Measurements from ENCODE around the gene PFAS.
"Not testable (repeated sequence)": the region's sequence is repeated elsewhere in the genome, so short reads cannot be mapped to it uniquely, and the experiment has no call there.

PFAS gene

DNA sequence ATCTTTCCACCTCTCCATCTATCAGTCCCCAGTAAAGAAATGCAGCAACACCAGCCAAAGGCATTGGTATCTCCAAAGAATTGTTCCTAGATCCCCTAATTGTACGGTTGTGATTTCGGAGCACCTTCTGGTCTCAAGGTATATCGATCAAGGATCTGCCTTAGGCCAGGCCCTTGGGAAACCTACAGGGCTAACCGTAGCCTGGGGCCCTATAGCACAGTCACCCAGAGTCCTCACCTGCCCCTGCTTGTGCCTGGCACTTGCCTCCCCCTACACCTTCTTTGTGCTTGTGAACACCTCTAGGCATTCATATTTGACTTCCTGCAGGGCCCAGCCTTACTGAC lies 21.9 kb upstream of the PFAS start:
- H3K4me3 ChIP-seq (ENCODE audit: low read length in 2 of 2) = peak overlapping the region; percentile 18 to 67
- H3K27ac ChIP-seq (ENCODE audit: low read depth in 2 of 2, low read length in 2 of 2) = peak overlapping the region; percentile 66 to 78
- no peaks in the 10 kb centered on the region for H3K9me3 ChIP-seq (ENCODE audit: control insufficient read depth in 2 of 2, low read length in 2 of 2)
- H3K4me1 ChIP-seq (ENCODE audit: control insufficient read depth in 2 of 2, insufficient read depth in 2 of 2, low read length in 2 of 2) = peaks cover 12 to 17% of the 10 kb centered on the region in 2 donors
- H3K9ac ChIP-seq (ENCODE audit: low read depth in 1 of 2, low read length in 2 of 2) = peak overlapping the region in 1 of 2 donors; percentile 29
- H3K36me3 ChIP-seq (ENCODE audit: control insufficient read depth in 2 of 2, insufficient read depth in 2 of 2, low read length in 2 of 2) = peaks cover 45 to 47% of the 10 kb centered on the region in 2 donors
- no peaks in the 10 kb centered on the region for H3K27me3 ChIP-seq (ENCODE audit: control insufficient read depth in 2 of 2, insufficient read depth in 2 of 2, low read length in 2 of 2)

DNA sequence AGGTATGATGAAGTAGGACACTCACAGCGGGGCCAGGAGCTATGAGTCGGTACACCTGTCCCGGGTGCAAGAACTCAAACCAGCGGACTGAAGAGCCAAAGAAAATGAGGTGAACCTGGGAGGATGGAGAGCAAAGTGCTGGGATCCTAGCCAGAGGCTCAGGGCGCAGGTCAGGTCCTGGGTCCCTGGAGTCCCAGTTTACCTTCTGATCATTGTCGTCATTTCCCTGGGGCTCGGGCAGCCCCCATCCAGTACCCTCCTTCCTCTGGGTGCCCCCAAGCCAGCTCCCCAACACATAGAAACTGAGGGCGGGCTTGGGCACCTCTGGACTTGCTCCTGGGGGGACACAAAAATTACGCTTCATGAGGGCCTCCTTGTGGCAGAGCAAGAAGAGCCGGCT lies 17.4 kb upstream of the PFAS start:
- H3K36me3 ChIP-seq (ENCODE audit: control insufficient read depth in 2 of 2, insufficient read depth in 2 of 2, low read length in 2 of 2) = peaks cover 80 to 90% of the 10 kb centered on the region in 2 donors
- H3K27ac ChIP-seq (ENCODE audit: low read depth in 2 of 2, low read length in 2 of 2) = no peak overlapping the region
- no peaks in the 10 kb centered on the region for H3K27me3 ChIP-seq (ENCODE audit: control insufficient read depth in 2 of 2, insufficient read depth in 2 of 2, low read length in 2 of 2)
- no peak overlapping the region for H3K9ac ChIP-seq (ENCODE audit: low read depth in 1 of 2, low read length in 2 of 2)
- H3K9me3 ChIP-seq (ENCODE audit: control insufficient read depth in 2 of 2, low read length in 2 of 2) = no peaks in the 10 kb centered on the region
- H3K4me1 ChIP-seq (ENCODE audit: control insufficient read depth in 2 of 2, insufficient read depth in 2 of 2, low read length in 2 of 2) = peaks cover 0 to 6% of the 10 kb centered on the region in 2 donors
- H3K4me3 ChIP-seq (ENCODE audit: low read length in 2 of 2) = no peak overlapping the region

DNA sequence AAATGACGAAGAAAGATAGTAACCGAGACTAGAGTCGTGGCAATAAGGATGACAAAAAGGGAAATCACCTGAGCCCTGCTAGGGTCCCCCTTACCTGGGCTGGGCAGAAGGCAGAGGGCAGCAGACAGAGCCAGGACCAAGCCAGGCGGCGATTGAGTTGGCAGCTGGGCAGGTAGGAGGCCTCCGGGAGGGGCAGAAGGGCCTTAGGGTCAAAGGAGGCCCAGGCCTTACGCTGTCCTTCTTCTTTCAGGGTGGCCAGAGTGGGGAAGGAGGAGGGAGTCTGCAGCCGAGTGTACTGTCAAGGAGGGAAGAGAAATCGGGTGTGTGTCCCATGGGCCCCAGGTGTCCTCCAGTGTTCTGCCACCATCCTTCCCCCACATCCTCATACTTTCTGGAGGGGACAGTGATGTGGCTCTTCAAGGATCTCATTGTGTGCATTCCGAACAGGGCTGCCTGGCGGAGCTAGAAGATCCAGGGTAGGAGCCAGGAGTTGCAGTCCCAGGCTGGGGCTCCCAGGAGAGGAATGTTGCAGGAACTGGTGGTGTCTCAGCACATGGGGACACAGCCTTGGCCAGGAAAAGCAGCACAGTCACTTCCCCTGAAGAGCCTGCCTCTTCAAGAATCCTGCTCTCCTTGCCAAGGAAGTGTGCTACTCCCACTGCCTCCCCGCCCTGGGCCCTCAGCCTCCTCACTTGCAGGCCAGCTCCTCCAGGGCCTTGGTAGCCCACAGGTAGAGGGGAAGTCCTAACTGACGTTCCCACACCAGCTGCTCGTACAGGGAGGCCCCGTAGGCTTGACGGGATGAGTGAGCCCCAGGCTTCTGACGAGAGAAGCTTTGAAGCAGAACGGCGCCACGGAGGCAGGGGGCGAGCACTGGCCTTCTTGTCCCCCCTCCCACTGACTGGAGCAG lies 14.5 kb upstream of the PFAS start:
- peaks cover 75 to 84% of the 10 kb centered on the region in 2 donors for H3K36me3 ChIP-seq (ENCODE audit: control insufficient read depth in 2 of 2, insufficient read depth in 2 of 2, low read length in 2 of 2)

DNA sequence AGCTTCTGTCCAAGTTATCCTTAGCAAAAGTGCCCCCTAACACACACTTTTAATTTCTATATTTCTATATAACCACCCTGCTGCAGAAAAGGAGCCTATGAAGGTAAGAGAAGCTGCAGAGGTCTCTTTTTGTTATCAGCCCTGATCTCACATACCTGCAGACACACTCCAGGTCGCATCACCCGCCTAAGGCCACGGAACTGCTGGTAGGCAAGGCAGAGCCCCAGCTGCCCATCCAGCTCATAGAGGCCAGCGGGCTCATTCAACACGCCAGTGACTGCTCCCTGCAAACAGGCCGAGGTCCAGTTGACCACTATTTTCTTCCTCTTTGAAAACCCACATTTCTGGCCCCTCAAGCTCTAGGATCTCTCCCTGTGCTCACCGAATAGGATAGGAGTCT lies 13.4 kb upstream of the PFAS start:
- Histone ChIP-seq H3K27ac (ENCODE audit: low read depth in 2 of 2, low read length in 2 of 2) (no peak overlapping the region), H3K36me3 (ENCODE audit: control insufficient read depth in 2 of 2, insufficient read depth in 2 of 2, low read length in 2 of 2) (peaks cover 67 to 74% of the 10 kb centered on the region in 2 donors), H3K9ac (ENCODE audit: low read depth in 1 of 2, low read length in 2 of 2) (no peak overlapping the region), H3K9me3 (ENCODE audit: control insufficient read depth in 2 of 2, low read length in 2 of 2) (no peaks in the 10 kb centered on the region), H3K4me3 (ENCODE audit: low read length in 2 of 2) (no peak overlapping the region), H3K4me1 (ENCODE audit: control insufficient read depth in 2 of 2, insufficient read depth in 2 of 2, low read length in 2 of 2) (no peaks in the 10 kb centered on the region), H3K27me3 (ENCODE audit: control insufficient read depth in 2 of 2, insufficient read depth in 2 of 2, low read length in 2 of 2) (no peaks in the 10 kb centered on the region)

More for the DNA sequence above, 14.5 kb upstream of the PFAS start:
- Histone ChIP-seq H3K27me3 (ENCODE audit: control insufficient read depth in 2 of 2, insufficient read depth in 2 of 2, low read length in 2 of 2) (no peaks in the 10 kb centered on the region), H3K9ac (ENCODE audit: low read depth in 1 of 2, low read length in 2 of 2) (no peak overlapping the region), H3K4me3 (ENCODE audit: low read length in 2 of 2) (no peak overlapping the region), H3K27ac (ENCODE audit: low read depth in 2 of 2, low read length in 2 of 2) (no peak overlapping the region), H3K9me3 (ENCODE audit: control insufficient read depth in 2 of 2, low read length in 2 of 2) (no peaks in the 10 kb centered on the region), H3K4me1 (ENCODE audit: control insufficient read depth in 2 of 2, insufficient read depth in 2 of 2, low read length in 2 of 2) (no peaks in the 10 kb centered on the region)

DNA sequence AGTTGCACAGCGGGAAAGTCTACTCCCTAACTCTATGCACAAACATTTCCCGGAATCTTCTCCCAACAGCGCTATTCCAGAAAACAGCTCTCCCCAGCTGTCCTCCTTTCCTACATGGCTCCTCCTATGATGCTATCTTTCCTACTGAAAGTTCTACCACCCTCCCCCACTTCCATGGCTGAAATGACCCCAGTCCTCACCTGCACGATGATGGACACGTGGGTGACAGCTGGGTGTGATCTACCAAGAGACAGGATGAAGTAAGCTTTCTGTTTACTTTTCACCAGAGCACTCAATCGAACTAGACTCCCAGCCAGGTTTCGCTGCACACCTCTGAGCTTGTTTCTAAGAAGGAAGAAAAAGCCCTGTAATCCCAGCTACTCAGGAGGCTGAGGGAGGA lies 11.9 kb upstream of the PFAS start:
- Histone ChIP-seq H3K4me1 (ENCODE audit: control insufficient read depth in 2 of 2, insufficient read depth in 2 of 2, low read length in 2 of 2) (no peaks in the 10 kb centered on the region), H3K9ac (ENCODE audit: low read depth in 1 of 2, low read length in 2 of 2) (no peak overlapping the region), H3K9me3 (ENCODE audit: control insufficient read depth in 2 of 2, low read length in 2 of 2) (no peaks in the 10 kb centered on the region), H3K27me3 (ENCODE audit: control insufficient read depth in 2 of 2, insufficient read depth in 2 of 2, low read length in 2 of 2) (no peaks in the 10 kb centered on the region), H3K4me3 (ENCODE audit: low read length in 2 of 2) (no peak overlapping the region), H3K36me3 (ENCODE audit: control insufficient read depth in 2 of 2, insufficient read depth in 2 of 2, low read length in 2 of 2) (peaks cover 56 to 59% of the 10 kb centered on the region in 2 donors), H3K27ac (ENCODE audit: low read depth in 2 of 2, low read length in 2 of 2) (no peak overlapping the region)

DNA sequence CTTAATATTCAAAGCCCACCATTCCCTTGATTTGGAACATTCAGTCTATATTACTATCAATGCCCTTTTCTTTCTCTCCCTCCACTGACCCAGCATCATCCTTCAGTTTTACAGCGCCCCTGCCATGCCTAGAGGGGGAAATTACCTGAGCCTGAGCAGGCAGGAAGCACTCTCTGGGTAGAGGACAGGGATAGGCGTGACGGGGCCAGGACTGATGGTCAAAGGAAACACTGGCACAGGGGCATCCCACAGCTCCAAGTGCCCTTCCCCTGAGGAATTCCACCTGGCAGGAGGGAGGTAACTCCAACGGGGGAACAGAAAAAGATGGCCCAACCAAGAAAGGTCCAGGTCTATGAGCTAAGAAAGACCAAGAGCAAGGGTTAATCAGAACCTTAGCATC lies 11.2 kb upstream of the PFAS start:
- no peaks in the 10 kb centered on the region for H3K4me1 ChIP-seq (ENCODE audit: control insufficient read depth in 2 of 2, insufficient read depth in 2 of 2, low read length in 2 of 2)
- no peak overlapping the region for H3K4me3 ChIP-seq (ENCODE audit: low read length in 2 of 2)
- no peaks in the 10 kb centered on the region for H3K9me3 ChIP-seq (ENCODE audit: control insufficient read depth in 2 of 2, low read length in 2 of 2)
- no peak overlapping the region for H3K27ac ChIP-seq (ENCODE audit: low read depth in 2 of 2, low read length in 2 of 2)
- H3K9ac ChIP-seq (ENCODE audit: low read depth in 1 of 2, low read length in 2 of 2) = no peak overlapping the region
- H3K27me3 ChIP-seq (ENCODE audit: control insufficient read depth in 2 of 2, insufficient read depth in 2 of 2, low read length in 2 of 2) = no peaks in the 10 kb centered on the region
- peaks cover 52% of the 10 kb centered on the region in 2 donors for H3K36me3 ChIP-seq (ENCODE audit: control insufficient read depth in 2 of 2, insufficient read depth in 2 of 2, low read length in 2 of 2)

DNA sequence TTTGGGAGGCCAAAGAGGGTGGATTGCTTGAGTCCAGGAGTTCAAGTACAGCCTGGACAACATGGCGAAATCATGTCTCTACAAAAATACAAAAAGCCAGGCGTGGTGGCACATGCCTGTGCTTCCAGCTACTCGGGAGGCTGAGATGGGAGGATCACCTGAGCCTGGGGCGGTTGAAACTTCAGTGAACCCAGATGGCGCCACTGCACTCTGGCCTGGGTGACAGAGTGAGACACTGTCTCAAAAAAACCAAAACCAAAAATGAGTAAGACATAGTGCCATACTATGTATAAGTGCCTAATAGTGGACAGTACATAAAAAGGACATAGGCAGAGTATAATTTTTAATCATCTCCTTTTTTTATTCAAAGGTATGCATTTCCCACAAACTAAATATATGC lies 5.3 kb upstream of the PFAS start:
- no peaks in the 10 kb centered on the region for H3K9me3 ChIP-seq (ENCODE audit: control insufficient read depth in 2 of 2, low read length in 2 of 2)

DNA sequence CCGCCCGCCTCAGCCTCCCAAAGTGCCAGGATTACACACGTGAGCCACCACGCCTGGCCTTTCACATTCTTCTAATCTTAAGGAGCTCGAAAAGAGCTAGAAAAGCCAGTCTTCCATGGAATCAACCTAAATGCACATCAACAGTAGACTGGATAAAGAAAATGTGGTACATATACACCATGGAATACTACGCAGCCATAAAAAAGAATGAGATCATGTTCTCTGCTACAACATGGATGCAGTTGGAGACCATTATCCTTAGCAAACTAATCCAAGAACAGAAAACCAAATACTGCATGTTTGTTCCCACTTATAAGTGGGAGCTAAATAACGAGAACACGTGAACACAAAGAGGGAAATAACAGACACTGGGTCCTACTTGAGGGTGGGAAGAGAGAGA lies 4.3 kb upstream of the PFAS start:
- Histone ChIP-seq H3K36me3 (ENCODE audit: control insufficient read depth in 2 of 2, insufficient read depth in 2 of 2, low read length in 2 of 2) (peaks cover 0 to 14% of the 10 kb centered on the region in 2 donors), H3K9me3 (ENCODE audit: control insufficient read depth in 2 of 2, low read length in 2 of 2) (no peaks in the 10 kb centered on the region), H3K27me3 (ENCODE audit: control insufficient read depth in 2 of 2, insufficient read depth in 2 of 2, low read length in 2 of 2) (no peaks in the 10 kb centered on the region), H3K9ac (ENCODE audit: low read depth in 1 of 2, low read length in 2 of 2) (no peak overlapping the region), H3K4me3 (ENCODE audit: low read length in 2 of 2) (no peak overlapping the region), H3K27ac (ENCODE audit: low read depth in 2 of 2, low read length in 2 of 2) (no peak overlapping the region), H3K4me1 (ENCODE audit: control insufficient read depth in 2 of 2, insufficient read depth in 2 of 2, low read length in 2 of 2) (peaks cover 7 to 8% of the 10 kb centered on the region in 2 donors)

More for the DNA sequence above, 5.3 kb upstream of the PFAS start:
- no peaks in the 10 kb centered on the region for H3K27me3 ChIP-seq (ENCODE audit: control insufficient read depth in 2 of 2, insufficient read depth in 2 of 2, low read length in 2 of 2)
- H3K27ac ChIP-seq (ENCODE audit: low read depth in 2 of 2, low read length in 2 of 2) = no peak overlapping the region
- H3K36me3 ChIP-seq (ENCODE audit: control insufficient read depth in 2 of 2, insufficient read depth in 2 of 2, low read length in 2 of 2) = peaks cover 3 to 19% of the 10 kb centered on the region in 2 donors
- H3K9ac ChIP-seq (ENCODE audit: low read depth in 1 of 2, low read length in 2 of 2) = no peak overlapping the region
- H3K4me1 ChIP-seq (ENCODE audit: control insufficient read depth in 2 of 2, insufficient read depth in 2 of 2, low read length in 2 of 2) = peaks cover 2% of the 10 kb centered on the region in 2 donors
- H3K4me3 ChIP-seq (ENCODE audit: low read length in 2 of 2) = no peak overlapping the region

DNA sequence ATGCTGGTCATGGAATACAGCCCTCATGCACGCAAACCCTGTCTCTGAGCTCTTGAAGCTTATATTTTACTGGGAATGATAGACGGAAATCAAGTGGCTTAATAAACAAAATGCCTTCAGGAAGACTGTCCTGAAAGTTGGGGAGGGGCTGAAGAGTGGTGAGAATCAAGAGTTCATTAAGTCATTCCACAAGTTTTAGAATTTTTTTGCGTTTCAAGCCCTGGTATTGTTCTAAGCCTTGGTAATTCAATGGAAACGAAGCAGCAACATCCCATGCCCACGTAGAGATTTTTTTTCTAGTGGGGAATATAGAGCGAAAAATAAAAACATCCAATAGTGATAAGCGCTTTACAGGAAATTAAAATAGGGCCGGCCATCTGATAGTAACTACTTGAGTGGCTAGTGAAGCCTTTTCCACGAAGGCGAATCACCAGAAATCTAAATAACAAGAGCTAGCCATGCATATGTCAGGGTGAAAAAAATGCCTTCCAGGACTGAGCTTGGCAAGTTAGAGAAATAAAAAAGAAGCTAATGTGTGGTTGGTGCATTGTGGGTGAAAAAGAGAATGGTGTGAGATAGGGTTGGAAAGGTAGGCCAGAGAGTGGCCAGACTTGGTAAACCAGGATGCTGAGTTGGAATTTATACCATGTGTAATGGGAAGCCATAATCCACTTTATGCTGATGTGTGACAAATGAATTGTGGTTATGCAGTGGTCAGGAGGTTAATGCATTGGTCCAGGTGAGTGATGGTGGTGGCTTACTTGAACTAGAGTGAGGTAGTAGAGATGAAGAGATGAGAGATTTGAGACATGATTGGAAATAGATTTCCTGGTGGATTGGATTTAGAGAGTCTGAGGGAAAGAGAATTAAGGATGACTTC lies 772 bp downstream of the PFAS start:
- no peaks in the 10 kb centered on the region for H3K27me3 ChIP-seq (ENCODE audit: control insufficient read depth in 2 of 2, insufficient read depth in 2 of 2, low read length in 2 of 2)
- H3K9me3 ChIP-seq (ENCODE audit: control insufficient read depth in 2 of 2, low read length in 2 of 2) = no peaks in the 10 kb centered on the region
- peak overlapping the region; percentile 97 to 100 for H3K27ac ChIP-seq (ENCODE audit: low read depth in 2 of 2, low read length in 2 of 2)
- H3K9ac ChIP-seq (ENCODE audit: low read depth in 1 of 2, low read length in 2 of 2) = peak overlapping the region; percentile 94
- peaks cover 10% of the 10 kb centered on the region in 2 donors for H3K4me1 ChIP-seq (ENCODE audit: control insufficient read depth in 2 of 2, insufficient read depth in 2 of 2, low read length in 2 of 2)
- peak overlapping the region; percentile 98 for H3K4me3 ChIP-seq (ENCODE audit: low read length in 2 of 2)
- H3K36me3 ChIP-seq (ENCODE audit: control insufficient read depth in 2 of 2, insufficient read depth in 2 of 2, low read length in 2 of 2) = peaks cover 2 to 10% of the 10 kb centered on the region in 2 donors

DNA sequence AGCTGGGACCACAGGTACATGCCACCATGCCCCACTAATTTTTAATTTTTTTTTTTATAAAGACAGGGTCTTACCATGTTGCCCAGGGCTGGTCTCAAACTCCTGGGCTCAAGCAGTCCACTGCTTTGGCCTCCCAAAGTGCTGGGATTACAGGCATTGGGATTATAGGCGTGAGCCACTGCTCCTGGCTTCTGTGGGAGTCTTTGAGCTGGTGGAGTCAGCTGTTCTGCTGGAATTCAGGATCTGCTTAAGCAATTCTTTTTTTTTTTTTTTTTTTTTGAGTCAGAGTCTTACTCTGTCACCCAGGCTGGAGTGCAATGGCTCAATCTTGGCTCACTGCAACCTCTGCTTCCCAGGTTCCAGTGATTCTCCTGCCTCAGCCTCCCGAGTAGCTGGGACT lies 2.3 kb downstream of the PFAS start:
- H3K9ac ChIP-seq (ENCODE audit: low read depth in 1 of 2, low read length in 2 of 2); H3K27ac ChIP-seq (ENCODE audit: low read depth in 2 of 2, low read length in 2 of 2); H3K9me3 ChIP-seq (ENCODE audit: control insufficient read depth in 2 of 2, low read length in 2 of 2); H3K4me3 ChIP-seq (ENCODE audit: low read length in 2 of 2); H3K27me3 ChIP-seq (ENCODE audit: control insufficient read depth in 2 of 2, insufficient read depth in 2 of 2, low read length in 2 of 2): not testable (repeated sequence)
- Histone ChIP-seq H3K4me1 (ENCODE audit: control insufficient read depth in 2 of 2, insufficient read depth in 2 of 2, low read length in 2 of 2) (peaks cover 10% of the 10 kb centered on the region in 2 donors), H3K36me3 (ENCODE audit: control insufficient read depth in 2 of 2, insufficient read depth in 2 of 2, low read length in 2 of 2) (peaks cover 3 to 20% of the 10 kb centered on the region in 2 donors)

Data from mucosa of rectum (tissue), 2 donors.